Spleen (tissue), 7 donors: ENCODE data around the gene ZNF598.
A peak's percentile ranks its signal among the peaks of the same experiment; 100 is the strongest.

Experiments used
- POLR2A ChIP-seq, 3 donors: fragments of 450-650 bp; IDR thresholded peaks; one replicate each; pipeline ENCODE4 v1.5.1; 2017; ENCODE audit warnings: antibody characterized with exemption in 3 of 3, mild to moderate bottlenecking in 1 of 3
- POLR2AphosphoS5 ChIP-seq, 3 donors: sonication (generic); formaldehyde crosslinking; IDR thresholded peaks; one replicate each; pipeline ENCODE4 v1.5.1; 2017; ENCODE audit warnings: antibody characterized with exemption in 3 of 3
- TF ChIP-seq, protein P1 (sequence below), 11 experiments: fragments of 200-600 bp in 7 of 11; fragments of 450-650 bp in 4 of 11; sonication (generic) in 4 of 11; IDR thresholded peaks in 8 of 11; conservative IDR thresholded peaks in 3 of 11; 1 replicate in 7 of 11; 2 replicates in 4 of 11; pipeline versions ENCODE4 v1.4.0 to v1.8.0; 2016 to 2021; ENCODE audit warnings: antibody characterized with exemption in 11 of 11, inconsistent platforms in 4 of 11, mild to moderate bottlenecking in 1 of 11
- donor health status: DM: no; HTN: no; CAD: no; lungs with moderate emphysema.
- donor health status: DM: no; HTN: no; CAD: no.
- donor health status: DM: no; HTN: no; CAD: no.

DNA sequence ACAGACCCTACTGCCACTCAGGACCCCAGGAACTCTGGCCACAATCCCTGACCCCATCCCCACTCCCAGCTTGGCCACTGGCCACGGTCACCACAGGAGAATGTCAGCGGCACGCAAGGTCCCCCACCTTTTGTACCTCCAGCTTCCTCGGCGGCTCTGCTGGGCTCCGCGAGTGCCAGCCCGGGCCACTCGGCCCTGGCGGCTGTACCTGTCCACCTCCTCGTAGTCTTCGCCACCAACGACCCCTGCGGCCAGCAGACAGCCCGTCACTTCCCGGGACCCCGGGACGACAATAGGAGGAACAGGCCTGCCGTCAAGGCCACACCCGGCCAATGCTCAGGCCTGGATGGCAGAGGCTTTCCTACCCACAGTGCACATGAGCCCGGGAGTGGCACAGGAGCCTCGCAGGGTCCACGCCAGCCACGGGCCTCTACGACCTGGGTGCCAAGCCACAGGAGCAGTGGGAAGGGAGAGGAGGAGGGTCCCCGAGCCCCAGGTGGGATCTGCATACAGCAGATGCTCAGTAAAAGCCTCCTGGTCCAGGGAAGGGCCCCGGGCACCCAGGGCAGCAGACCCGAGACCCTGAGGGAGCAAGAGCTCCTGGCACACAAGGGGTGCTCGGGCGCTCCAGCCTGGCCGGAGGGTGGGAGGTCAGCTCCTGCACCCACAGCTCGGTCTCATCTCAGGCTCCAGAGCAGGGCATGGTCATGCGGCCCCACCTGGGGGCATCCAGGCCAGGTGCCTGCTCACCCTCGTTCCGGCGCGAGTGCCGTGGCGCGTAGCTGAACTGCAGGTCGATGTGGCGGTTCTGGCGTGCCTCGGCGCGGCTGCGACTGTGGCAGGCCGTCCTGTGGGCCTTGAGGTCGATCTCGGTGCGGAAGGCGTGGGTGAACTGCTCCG, 7.9 kb downstream of the ZNF598 start:
- TF ChIP-seq POLR2A (IDR thresholded peaks at IDR 0.05) = no peak
- TF ChIP-seq, protein P1, sequence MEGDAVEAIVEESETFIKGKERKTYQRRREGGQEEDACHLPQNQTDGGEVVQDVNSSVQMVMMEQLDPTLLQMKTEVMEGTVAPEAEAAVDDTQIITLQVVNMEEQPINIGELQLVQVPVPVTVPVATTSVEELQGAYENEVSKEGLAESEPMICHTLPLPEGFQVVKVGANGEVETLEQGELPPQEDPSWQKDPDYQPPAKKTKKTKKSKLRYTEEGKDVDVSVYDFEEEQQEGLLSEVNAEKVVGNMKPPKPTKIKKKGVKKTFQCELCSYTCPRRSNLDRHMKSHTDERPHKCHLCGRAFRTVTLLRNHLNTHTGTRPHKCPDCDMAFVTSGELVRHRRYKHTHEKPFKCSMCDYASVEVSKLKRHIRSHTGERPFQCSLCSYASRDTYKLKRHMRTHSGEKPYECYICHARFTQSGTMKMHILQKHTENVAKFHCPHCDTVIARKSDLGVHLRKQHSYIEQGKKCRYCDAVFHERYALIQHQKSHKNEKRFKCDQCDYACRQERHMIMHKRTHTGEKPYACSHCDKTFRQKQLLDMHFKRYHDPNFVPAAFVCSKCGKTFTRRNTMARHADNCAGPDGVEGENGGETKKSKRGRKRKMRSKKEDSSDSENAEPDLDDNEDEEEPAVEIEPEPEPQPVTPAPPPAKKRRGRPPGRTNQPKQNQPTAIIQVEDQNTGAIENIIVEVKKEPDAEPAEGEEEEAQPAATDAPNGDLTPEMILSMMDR (IDR thresholded peaks at IDR 0.05 in 8 of 11, conservative IDR thresholded peaks at IDR 0.05 in 3 of 11) = no peak
- peak in 1 of 3 donors; percentile 36 for TF ChIP-seq POLR2AphosphoS5 (IDR thresholded peaks at IDR 0.05)
